Neural cell (in vitro differentiated cells): ENCODE results near the gene TYSND1. TPM values are rescaled to one million over a fixed set of nuclear protein-coding genes. Genes with fewer than 3 reads are reported as not detected.

Source experiments
- H2AFZ ChIP-seq: fragments of 200-600, 300-800 bp; sonication (generic), shearing (Covaris generic); 2 replicates; pipeline ENCODE4 v1.6.0; 2014; ENCODE audit warnings: low read depth, mild to moderate bottlenecking, antibody characterized with exemption, low read length, moderate library complexity
- H3F3A ChIP-seq: fragments of 200-600 bp; shearing (Covaris generic); 2 replicates; pipeline ENCODE4 v1.6.1; 2016; ENCODE audit warnings: mild to moderate bottlenecking, moderate library complexity, mixed read lengths, antibody characterized with exemption, low read length; ENCODE audit not compliant: insufficient read depth, poor library complexity, severe bottlenecking
- H3K27ac ChIP-seq: fragments of 200-600, 300-800 bp; sonication (generic), shearing (Covaris generic); 2 replicates; pipeline ENCODE4 v1.5.1; 2014; ENCODE audit warnings: mild to moderate bottlenecking, low read length, moderate library complexity
- H3K27me3 ChIP-seq: fragments of 300-800, 200-600 bp; sonication (generic), shearing (Covaris generic); 2 replicates; pipeline ENCODE4 v1.6.0; 2014; ENCODE audit warnings: mild to moderate bottlenecking, low read depth, low read length, moderate library complexity; ENCODE audit not compliant: insufficient read depth
- H3K36me3 ChIP-seq: fragments of 300-800, 200-600 bp; sonication (generic), shearing (Covaris generic); 2 replicates; pipeline ENCODE4 v1.5.1; 2014; ENCODE audit warnings: mild to moderate bottlenecking, antibody characterized with exemption, low read length, moderate library complexity; ENCODE audit not compliant: insufficient read depth
- H3K4me2 ChIP-seq: fragments of 300-800, 200-600 bp; sonication (generic), shearing (Covaris generic); 2 replicates; pipeline ENCODE4 v1.6.0; 2014; ENCODE audit warnings: mild to moderate bottlenecking, low read length
- H3K4me3 ChIP-seq: fragments of 300-800, 200-600 bp; sonication (generic), shearing (Covaris generic); 2 replicates; pipeline ENCODE4 v1.5.1; 2014; ENCODE audit warnings: mild to moderate bottlenecking, low read length, moderate library complexity
- H3K79me2 ChIP-seq: fragments of 200-600 bp; shearing (Covaris generic); replicated peaks from 2 replicates; pipeline ENCODE4 v1.6.0; 2014; ENCODE audit warnings: mild to moderate bottlenecking, low read length, moderate library complexity; ENCODE audit not compliant: insufficient read depth
- H3K9ac ChIP-seq: fragments of 300-800, 200-600 bp; sonication (generic), shearing (Covaris generic); 2 replicates; pipeline ENCODE4 v1.6.1; 2016; ENCODE audit warnings: mild to moderate bottlenecking, low read length, mixed read lengths
- H3K9me2 ChIP-seq: fragments of 200-600 bp; shearing (Covaris generic); 2 replicates; pipeline ENCODE4 v1.6.1; 2016; ENCODE audit warnings: mild to moderate bottlenecking, low read length, mixed read lengths; ENCODE audit not compliant: insufficient read depth
- H3K9me3 ChIP-seq: fragments of 200-600, 300-800 bp; sonication (generic), shearing (Covaris generic); 2 replicates; pipeline ENCODE4 v1.6.1; 2016; ENCODE audit warnings: mild to moderate bottlenecking, mixed run types, low read length, moderate library complexity, mixed read lengths
- H4K20me1 ChIP-seq: fragments of 200-600 bp; shearing (Covaris generic); 2 replicates; pipeline ENCODE4 v1.6.1; 2016; ENCODE audit warnings: mild to moderate bottlenecking, mixed run types; ENCODE audit not compliant: insufficient read depth
- EP300 ChIP-seq: fragments of 450-650 bp; conservative IDR thresholded peaks from 2 replicates; pipeline ENCODE4 v1.6.1; 2014; ENCODE audit warnings: antibody characterized with exemption, mild to moderate bottlenecking, moderate library complexity; ENCODE audit not compliant: poor library complexity, severe bottlenecking
- EZH2 ChIP-seq: fragments of 200-600, 300-800 bp; shearing (Covaris generic), sonication (generic); IDR thresholded peaks from 2 replicates; pipeline ENCODE4 v1.6.1; 2014; ENCODE audit warnings: antibody characterized with exemption, low read length, borderline replicate concordance, mild to moderate bottlenecking; ENCODE audit not compliant: insufficient read depth, poor library complexity, severe bottlenecking
- MXI1 ChIP-seq: fragments of 450-650 bp; conservative IDR thresholded peaks from 2 replicates; pipeline ENCODE4 v1.6.1; 2014; ENCODE audit warnings: antibody characterized with exemption, mild to moderate bottlenecking; ENCODE audit not compliant: poor library complexity, severe bottlenecking
- POLR2AphosphoS5 ChIP-seq: IDR thresholded peaks from 2 replicates; pipeline ENCODE4 v1.6.1; 2012
- RAD21 ChIP-seq: fragments of 450-650 bp; conservative IDR thresholded peaks from 2 replicates; pipeline ENCODE4 v1.6.1; 2014; ENCODE audit warnings: antibody characterized with exemption, mild to moderate bottlenecking, moderate library complexity
- REST ChIP-seq: IDR thresholded peaks from 2 replicates; pipeline ENCODE4 v1.6.1; 2012; ENCODE audit warnings: borderline replicate concordance
- SMC3 ChIP-seq: fragments of 450-650 bp; conservative IDR thresholded peaks from 2 replicates; pipeline ENCODE4 v1.6.1; 2014; ENCODE audit warnings: antibody characterized with exemption, mild to moderate bottlenecking, moderate library complexity; ENCODE audit not compliant: poor library complexity
- TAF1 ChIP-seq: IDR thresholded peaks from 2 replicates; pipeline ENCODE4 v1.6.1; 2012; ENCODE audit warnings: low read depth
- polyA plus RNA-seq: library from polyadenylated mRNA; depleted of rRNA; stranded (reverse); fragments of >200 nt; gene quantifications from 2 replicates; pipeline ENCODE4 v1.2.3, GENCODE V29; 2014
- TF ChIP-seq, protein P1 (sequence below): fragments of 450-650 bp; IDR thresholded peaks from 2 replicates; pipeline ENCODE4 v1.5.1; 2014; ENCODE audit warnings: antibody characterized with exemption, mild to moderate bottlenecking, moderate library complexity; ENCODE audit not compliant: poor library complexity, severe bottlenecking

The TYSND1 gene
- polyA plus RNA-seq, 1 donor from 2014 or later: 10.3 TPM

DNA sequence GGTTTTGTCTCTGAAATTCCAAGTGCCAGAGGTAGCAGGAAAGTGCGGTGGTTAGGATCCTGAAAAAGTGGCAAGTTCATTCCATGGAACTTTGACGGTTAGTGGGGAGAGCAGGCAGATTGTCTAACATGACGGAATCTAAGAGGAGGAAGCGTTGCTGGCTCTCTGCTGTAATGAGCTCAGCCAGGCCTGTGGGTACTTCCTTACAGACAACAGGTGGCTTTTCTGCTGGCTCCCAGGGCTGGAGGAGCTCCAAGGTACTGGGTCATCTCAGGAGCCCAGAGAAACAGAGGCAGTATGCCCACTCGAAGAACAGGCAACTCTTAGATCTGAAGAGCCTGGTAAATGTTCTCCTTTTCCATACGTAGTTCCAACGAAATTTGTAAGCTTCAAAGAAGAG is 10.8 kb downstream of the TYSND1 start:
- no peak overlapping the region for H3K4me2 ChIP-seq
- H3K36me3 ChIP-seq: no peaks in the 10 kb centered on the region
- no peaks in the 10 kb centered on the region for H3F3A ChIP-seq
- H2AFZ ChIP-seq: no peak overlapping the region
- no peak for TF ChIP-seq REST
- no peak for TF ChIP-seq RAD21
- TF ChIP-seq SMC3: no peak
- TF ChIP-seq TAF1: no peak
- TF ChIP-seq EZH2: no peak
- no peak for TF ChIP-seq EP300
- TF ChIP-seq, protein P1, sequence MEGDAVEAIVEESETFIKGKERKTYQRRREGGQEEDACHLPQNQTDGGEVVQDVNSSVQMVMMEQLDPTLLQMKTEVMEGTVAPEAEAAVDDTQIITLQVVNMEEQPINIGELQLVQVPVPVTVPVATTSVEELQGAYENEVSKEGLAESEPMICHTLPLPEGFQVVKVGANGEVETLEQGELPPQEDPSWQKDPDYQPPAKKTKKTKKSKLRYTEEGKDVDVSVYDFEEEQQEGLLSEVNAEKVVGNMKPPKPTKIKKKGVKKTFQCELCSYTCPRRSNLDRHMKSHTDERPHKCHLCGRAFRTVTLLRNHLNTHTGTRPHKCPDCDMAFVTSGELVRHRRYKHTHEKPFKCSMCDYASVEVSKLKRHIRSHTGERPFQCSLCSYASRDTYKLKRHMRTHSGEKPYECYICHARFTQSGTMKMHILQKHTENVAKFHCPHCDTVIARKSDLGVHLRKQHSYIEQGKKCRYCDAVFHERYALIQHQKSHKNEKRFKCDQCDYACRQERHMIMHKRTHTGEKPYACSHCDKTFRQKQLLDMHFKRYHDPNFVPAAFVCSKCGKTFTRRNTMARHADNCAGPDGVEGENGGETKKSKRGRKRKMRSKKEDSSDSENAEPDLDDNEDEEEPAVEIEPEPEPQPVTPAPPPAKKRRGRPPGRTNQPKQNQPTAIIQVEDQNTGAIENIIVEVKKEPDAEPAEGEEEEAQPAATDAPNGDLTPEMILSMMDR: no peak
- TF ChIP-seq MXI1: no peak
- no peak for TF ChIP-seq POLR2AphosphoS5
- H3K9ac ChIP-seq: no peak overlapping the region
- H3K9me3 ChIP-seq: no peaks in the 10 kb centered on the region
- H4K20me1 ChIP-seq: no peaks in the 10 kb centered on the region
- no peak overlapping the region for H3K4me3 ChIP-seq
- H3K79me2 ChIP-seq: no peaks in the 10 kb centered on the region
- no peak overlapping the region for H3K27ac ChIP-seq
- H3K27me3 ChIP-seq: peaks cover 26% of the 10 kb centered on the region
- no peaks in the 10 kb centered on the region for H3K9me2 ChIP-seq

DNA sequence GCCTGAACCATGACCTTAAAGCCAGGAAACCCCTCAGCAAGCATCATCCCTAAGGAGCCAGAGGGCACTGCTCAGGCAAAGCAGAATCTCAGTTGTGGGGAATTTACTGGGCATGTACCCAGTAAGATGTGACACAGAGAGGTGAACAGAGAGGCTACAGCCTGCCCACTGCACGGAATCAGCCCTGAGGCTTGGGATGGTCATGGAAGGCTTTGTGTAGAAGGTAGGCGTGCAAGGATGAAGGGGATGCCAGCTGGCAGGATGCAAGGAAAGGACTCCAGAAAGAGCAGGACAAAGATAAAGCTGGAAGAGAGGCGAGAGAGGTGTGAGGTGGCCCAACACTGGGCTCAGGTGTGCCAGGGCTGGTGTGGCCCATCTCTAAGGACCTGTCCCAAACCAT is 11.5 kb downstream of the TYSND1 start:
- H4K20me1 ChIP-seq: no peaks in the 10 kb centered on the region
- peaks cover 26% of the 10 kb centered on the region for H3K27me3 ChIP-seq
- no peak overlapping the region for H3K4me3 ChIP-seq
- no peak overlapping the region for H3K4me2 ChIP-seq
- no peaks in the 10 kb centered on the region for H3K9me3 ChIP-seq
- no peaks in the 10 kb centered on the region for H3K36me3 ChIP-seq
- no peaks in the 10 kb centered on the region for H3K9me2 ChIP-seq
- no peak overlapping the region for H3K9ac ChIP-seq
- no peaks in the 10 kb centered on the region for H3F3A ChIP-seq
- no peak overlapping the region for H3K27ac ChIP-seq
- H2AFZ ChIP-seq: no peak overlapping the region
- TF ChIP-seq EZH2: no peak
- TF ChIP-seq, protein P1: no peak
- H3K79me2 ChIP-seq: no peaks in the 10 kb centered on the region
